Stimulated activated CD4-positive, alpha-beta T cell treated with anti-CD3 and anti-CD28 coated beads, Interleukin-4, amount 100 ng/mL, for 1 hour (primary cell): Measurements from ENCODE around the gene TPM4.

ENCODE experiments used
- DNase-seq: peaks from one replicate; pipeline ENCODE4 v3.0.0-alpha.2; 2020

Gene TPM4

DNA sequence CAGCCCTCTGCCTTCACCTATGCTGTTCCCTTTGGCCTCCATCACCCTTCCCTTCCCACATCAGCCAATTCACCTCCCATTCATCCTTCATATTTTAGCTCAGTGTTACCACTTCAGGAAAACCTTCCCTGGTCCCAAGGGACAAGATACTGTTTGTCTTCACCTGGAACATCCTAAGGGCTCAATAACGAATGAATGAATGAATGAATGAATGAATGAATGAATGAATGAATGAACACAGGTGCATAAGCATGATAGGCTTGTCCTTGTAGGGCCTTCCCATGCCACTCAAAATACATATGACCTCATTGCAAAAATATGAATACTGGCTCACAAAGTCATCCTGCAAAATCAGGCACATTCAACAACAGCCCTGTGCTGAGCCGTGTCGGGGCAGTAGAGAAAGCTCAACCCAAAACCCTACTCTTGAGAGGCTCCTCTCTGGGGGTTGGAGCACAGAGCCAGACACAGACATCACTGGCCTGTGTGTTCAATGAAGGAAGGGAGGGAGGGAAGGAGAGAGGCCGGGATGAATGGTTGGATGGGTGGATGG is 33.7 kb upstream of the TPM4 start:
- no peak for DNase-seq

DNA sequence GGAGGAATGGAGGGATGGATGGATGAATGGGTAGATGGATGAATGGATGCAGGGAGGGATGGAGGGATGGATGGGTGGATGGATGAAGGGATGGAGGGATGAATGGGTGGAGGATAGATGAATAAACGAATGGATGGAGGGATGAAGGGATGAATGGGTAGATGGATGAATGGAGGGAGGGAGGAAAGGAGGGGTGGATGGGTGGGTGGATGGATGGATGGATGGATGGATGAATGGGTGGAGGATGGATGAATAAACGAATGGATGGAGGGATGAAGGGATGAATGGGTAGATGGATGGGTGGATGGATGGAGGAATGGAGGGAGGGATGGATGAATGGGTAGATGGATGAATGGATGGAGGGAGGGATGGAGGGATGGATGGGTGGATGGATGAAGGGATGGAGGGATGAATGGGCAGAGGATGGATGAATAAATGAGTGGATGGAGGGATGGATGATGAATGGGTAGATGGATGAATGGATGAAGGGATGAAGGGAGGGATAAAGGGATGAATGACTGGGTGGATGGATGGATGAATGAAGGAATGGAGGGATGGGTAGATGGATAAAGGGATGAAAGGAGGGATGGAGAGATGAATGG is 33.0 kb upstream of the TPM4 start:
- no peak for DNase-seq

DNA sequence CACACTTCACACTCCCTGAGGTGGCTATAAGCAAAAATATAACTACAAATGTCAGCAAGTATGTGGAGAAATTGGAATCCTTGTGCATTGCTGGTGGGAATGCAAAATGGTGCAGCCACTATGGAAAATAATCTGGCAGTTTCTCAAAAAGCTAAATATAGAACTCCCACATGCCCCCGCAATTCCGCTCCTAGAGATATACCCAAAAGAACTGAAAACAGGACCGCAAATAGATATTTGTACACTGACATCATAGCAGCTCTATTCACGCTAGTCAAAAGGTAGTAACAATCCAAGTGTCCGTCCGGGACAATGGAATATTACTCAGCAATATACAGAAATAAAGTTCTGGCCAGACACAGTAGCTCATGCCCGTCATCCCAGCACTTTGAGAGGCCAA is 31.5 kb upstream of the TPM4 start:
- DNase-seq: no peak

DNA sequence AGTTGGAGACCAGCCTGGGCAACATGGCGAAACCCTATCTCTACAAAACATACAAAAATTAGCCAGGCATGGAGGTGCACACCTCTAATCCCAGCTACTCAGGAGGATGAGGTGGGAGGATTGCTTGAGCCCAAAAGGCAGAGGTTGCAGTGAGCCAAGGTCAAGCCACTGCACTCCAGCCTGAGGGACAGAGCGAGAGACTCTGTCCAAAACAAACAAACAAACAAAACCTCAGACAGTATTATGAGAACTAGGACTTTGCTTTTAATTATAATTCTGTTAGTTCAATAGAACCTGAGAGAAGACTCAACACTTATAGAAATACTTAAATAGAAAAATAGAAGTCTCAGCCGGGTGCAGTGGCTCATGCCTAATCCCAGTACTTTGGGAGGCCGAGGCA is 31.1 kb upstream of the TPM4 start:
- no peak for DNase-seq

DNA sequence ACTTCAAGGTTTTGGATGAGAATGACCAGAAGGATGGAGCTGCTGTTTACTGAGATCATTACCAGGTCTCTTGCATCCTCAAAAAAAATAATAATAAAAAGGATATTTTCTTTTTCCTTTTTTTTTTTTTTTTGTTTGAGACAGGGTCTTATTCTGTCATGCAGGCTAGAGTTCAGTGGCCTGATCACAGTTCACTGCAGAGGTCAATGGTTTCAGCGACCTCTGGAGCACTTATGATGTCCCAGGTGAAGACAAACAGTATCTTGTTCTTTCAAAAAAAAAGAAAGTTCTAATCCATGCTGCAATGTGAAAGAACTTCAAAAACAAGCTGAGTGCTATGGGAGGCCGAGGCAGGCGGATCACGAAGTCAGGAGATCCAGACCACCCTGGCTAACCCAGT is 30.4 kb upstream of the TPM4 start:
- DNase-seq: no peak

DNA sequence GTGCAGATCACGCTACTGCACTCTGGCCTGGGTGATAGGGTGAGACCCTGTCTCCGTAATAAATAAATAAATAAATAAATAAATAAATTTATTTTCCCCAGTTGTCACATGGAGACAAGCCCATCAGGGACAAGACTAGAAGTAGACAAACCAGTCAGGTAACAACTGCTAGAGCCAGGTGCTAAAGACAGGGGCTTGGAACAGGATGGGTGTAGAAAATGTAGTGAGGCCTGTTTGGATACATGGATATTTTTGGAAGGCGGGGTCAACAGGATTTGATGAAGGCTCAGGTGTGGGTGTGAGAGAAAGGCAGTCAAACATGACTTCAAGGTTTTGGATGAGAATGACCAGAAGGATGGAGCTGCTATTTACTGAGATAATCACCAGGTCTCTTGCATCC is 27.7 kb upstream of the TPM4 start:
- no peak for DNase-seq

DNA sequence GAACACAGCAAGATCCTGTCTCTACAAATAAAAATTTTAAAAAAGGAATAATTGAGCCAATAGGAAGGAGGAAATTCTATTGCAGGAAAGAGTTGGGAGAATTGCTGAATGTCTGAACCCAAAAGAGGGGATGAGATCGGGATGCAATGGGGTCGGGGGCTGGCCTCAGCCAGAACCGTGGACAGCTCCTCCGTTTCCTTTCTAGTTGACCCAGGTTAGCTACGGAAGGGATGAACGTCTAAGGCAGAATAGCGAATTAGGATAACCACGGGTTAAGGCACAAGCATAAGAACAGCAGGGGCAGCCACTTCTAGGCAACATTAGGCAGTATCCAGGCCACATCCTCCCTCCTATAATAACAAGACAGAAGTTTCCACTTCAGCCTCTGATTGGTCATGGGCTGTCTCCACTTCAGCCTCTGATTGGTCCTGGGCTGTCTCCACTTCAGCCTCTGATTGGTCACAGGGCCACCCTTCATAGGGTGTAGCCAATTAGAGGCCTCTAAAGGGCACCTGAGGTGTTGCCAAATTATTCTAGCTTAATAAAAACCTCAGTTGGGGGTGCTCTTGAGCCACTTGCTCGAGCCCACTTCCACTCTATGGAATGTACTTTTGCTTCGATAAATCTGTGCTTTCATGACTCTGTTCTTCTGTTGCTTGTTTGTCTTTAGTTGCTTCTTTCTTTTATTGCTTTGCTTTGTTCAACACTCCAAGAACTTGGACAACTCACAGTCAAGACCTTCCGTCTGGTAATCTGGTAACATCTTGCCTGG is 24.9 kb upstream of the TPM4 start:
- no peak for DNase-seq

DNA sequence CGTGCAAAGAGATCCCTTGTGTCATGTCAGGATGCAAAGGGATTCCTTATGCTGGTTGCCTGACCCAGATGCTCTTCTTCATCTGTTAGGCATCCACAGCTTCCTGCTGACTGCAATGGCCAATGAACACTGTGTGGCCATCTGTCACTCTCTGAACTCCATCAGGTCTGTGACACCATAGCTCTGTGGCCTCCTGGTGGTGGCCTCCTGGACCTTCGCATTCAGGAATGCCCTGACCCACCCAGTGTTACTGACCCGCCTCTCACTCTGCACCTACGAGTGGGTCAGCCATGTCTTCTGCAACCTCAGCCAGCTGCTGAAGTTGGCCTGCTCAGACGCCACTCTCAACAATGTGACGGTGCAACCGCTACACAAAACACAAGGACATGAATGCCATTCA is 23.9 kb upstream of the TPM4 start:
- no peak for DNase-seq

DNA sequence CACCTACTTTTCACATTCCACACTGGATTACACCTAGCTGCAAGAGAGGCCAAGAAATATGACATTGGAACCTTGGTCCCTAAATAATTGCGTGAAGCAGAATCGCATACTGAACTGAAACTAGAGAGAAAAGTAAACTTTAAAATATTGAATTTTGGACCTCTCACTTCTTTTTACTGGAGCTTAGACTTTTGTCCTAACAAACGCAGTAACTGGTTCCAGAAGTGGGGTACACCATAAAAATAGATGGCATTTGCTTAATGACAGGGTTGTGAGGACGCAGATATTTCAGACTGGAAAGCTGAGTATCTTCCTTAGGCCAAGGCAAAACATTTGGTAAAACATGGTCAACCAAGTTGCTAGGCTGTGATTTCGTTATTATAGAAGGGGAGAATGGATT is 19.2 kb upstream of the TPM4 start:
- DNase-seq: no peak

DNA sequence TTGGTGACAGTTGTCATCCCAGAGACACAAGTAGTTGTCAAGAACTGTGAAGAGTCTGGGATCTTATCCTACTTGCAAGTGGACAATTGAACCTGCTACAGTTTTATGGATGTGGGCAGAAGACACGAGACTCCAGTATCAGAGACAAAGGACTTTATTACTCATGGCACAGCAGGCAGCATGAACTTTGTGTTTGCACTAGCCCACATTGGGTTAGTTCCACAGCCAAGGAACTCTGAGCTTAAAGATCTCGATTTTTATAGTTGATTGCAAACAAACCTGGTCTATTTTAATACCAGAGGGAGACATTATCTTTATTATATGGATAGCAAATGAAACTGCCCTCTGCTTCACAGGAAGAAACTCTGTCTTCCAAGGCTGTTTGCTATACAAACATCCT is 16.0 kb upstream of the TPM4 start:
- DNase-seq: no peak

DNA sequence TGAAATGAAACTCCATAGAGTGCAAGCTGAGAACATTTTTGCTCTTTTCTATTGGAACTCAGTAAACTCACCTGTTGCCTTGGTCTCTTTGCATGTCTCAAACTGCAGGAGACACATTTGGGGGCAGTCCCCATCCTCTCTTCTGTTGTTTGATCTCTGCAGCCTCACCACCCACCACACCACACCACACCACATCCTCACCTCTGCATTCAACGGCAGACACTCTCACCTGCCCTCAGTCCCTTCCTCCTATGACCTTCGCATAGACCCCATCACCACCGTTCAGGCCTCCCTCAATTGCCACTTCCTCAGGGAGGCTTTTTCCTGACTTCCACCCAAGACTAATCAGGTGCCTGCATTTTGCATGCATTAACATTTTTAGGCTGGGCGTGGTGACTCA is 14.4 kb upstream of the TPM4 start:
- no peak for DNase-seq

DNA sequence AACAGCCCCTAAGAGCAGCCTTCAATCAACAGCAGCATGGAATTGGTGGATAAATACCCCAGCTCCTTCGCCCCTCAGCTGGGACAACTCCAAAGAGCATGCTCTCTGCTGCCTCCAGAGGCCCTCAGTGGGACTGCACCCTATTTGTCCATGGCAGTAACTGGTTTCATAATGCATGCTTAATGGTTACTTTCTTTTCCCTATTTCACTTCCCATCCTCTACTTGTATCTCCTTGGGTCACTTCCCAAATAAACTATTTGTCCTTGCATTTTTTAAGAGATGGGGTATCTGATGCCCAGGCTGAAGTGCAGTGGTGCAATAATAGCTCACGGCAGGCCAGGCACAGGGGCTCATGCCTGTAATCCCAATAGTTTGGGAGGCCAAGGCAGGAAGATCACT is 13.5 kb upstream of the TPM4 start:
- peak; percentile 73 for DNase-seq

DNA sequence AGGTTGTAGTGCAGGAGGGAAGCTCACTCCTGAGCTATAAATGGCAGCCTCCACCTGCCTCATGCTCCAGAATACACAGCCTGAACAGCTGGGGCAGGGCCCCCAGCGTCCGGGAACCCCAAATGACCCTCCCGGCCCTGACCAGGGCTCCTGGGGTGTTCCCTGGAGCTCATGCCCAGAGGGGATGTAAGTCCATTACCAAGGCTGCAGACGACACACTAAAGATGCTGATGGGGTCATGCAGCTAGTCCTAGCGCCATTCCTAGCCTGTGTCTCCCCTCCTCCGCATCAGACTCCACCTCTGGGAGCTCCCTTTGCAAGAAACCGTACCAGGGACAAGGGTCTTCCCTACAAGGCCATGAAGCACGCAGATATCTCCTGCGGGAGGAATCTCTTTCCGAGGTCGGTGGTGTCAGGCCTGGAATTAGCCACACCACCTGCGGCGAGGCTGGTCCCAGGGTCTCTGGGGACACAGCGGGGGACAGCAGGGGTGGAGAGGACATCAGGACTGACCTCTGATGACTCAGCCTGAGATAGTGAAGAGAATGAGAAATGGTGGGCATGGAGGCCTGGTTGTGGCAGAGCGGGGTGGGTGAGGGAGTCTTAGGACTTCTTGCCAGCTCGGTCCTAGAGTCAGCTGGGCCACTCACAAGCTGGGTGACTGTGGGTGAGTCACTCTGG is 11.9 kb upstream of the TPM4 start:
- DNase-seq: no peak

DNA sequence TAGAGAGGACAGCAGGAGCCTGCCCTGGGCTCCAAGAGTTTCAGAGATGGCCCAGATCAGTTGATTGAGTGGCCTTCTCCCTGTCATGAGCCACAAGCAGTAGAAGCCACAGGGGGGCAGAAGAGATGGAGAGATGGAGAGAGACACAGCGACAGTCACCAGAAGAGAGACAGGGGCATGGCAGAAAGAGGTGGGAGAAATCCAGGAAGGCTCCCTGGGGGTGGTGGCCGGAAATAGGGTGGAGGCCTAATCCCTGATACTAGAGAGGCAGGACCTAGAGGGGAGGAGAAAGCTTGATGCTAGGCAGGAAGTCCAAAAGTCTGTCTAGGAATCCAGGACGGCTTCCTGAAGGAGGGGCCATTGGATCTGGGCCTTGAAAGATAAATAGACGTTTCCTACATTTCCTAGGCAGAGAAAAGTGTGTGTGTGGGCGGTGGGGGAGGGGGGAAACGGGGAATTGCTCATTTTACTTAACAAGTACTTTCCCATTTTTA is 9.6 kb upstream of the TPM4 start:
- DNase-seq: peak; percentile 37

DNA sequence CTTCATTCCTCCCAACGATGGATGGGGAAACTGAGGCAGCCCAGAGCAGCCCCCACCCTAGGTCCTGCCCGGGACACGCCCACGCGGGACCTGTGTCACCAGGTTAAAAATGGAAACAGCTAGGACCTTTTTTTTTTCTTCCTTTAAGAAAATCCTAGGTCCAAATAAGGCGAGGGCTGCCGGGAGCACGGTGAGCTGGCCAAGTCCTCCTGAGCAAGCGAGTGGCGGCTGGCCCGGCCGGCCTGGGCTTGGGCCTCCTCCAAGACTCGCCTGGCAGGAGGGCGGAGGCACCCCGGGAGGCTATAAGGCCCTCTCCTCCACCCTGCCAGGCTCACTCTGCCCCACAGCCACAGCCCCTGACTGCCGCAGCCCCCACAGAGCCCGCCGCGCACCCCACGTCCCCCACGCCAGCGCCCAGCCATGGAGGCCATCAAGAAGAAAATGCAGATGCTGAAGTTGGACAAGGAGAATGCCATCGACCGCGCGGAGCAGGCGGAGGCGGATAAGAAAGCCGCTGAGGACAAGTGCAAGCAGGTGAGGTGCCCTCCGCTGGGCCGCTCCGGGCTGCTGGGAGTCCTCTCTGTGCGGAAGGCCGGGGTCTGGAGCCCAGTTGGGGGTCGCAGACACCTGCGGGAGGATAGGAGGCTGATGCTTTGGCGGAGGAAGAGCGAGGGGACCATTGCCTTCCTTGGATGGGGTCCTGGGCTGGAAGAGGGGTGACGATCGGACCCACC is 8.9 kb upstream of the TPM4 start:
- DNase-seq: no peak

DNA sequence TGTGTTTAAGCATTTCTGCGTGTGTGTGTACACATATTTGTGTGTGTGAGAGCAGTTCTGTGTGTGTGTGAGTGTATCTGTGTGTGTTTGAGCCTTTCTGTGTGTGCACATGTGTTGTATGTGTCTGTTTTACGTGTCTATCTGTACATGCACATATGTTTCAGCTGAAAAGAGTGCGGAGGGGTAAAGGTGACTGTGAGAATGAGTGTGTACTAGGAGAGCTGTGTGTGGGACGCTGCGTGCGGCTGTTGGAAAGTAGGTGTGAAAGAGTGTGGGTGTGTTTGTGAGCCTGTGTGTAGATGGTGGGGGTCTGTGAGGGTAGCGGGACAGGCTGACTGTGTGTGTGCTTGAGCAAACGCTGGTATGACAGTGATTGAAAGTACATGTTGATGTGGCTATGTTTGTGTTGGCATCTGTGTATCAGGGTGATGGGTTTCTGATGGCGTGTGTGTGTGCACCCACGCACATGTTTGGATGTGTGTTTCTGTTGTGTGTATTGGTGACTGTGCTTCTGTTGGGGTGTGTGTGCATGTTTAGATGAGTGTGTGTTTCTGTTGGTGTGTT is 7.5 kb upstream of the TPM4 start:
- DNase-seq: no peak

DNA sequence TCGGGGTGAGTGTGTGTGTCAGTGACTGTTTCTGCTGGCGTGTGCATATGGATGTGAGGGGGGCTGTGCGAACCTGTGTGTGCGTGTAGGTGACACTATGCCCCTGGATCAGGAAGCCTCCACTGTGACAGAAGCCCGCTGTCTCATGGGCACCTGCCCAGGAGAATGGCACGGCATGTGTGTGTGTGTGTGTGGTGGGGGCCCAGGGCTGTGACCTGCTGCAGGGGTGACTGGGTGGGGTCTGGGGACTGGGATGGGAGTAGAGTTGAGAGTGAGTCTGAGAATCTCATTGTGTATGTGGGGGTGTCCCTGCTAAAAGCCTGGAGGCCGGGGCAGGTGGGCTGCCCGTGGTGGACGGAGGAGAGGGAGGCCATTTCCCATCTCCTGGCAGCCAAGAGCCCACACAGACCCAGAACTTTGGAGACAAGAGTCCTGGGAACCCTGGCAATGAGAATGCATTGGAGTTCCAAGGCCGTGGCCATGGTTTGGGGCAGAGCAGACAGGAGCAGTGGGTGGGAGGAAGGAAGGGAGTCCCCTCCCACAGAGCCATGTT is 6.4 kb upstream of the TPM4 start:
- DNase-seq: no peak

DNA sequence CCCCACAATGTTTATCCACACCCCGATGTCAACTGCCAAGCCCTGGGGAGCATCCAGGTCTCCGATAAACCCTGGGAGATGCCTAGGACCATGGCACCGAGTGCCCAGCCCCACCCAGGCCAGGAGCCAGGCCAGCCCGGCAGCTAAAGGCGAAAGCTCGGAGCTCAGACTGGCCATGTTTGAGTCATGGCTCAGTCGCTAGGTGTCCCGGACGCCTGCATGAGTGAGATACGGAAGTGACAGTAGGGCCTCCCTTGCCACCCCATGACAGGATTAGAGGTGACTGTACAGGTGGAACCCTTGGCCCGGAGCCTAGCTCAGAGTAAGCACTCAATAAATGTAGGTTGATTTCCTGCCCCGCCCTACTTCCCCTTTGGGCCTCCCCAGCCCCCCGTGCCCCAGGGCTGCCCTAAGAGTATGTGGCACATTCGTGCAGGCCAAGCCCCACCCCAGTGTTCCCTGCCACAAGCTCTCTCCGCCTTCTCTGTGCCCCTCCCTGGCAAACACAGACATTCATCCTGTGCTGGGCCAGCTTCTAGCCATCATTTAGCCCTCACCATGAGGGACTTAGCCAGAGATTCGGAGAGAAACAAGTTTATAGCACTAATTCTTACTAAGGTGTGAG is 5.8 kb upstream of the TPM4 start:
- peak; percentile 74 for DNase-seq

DNA sequence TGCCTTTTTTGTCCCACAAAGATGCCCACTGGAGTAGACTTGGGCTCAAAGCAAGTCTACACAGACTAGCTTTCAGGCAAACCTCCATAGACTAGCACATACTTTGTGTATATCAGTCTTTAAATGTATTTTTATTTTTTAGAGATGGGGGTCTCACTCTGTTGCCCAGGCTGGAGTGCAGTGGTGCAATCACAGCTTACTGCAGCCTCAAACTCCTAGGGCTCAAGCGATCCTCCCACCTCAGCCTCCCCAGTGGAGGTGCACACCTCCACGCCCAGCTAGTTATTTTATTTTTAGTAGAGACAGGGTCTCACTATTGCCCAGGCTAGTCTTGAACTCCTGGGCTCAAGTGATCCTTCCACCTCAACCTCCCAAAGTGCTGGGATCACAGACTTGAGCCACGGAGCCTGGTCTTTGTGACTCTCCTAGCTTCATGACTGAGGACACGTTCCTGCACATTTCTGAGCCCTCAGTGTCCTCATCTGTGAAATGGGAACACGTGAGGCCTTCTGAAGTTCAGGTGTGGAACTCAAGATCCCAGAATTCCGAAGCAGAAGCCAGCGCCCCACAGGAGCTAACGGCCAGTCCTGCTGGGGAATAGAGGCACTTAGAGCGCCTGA is 5.1 kb upstream of the TPM4 start:
- DNase-seq: no peak

DNA sequence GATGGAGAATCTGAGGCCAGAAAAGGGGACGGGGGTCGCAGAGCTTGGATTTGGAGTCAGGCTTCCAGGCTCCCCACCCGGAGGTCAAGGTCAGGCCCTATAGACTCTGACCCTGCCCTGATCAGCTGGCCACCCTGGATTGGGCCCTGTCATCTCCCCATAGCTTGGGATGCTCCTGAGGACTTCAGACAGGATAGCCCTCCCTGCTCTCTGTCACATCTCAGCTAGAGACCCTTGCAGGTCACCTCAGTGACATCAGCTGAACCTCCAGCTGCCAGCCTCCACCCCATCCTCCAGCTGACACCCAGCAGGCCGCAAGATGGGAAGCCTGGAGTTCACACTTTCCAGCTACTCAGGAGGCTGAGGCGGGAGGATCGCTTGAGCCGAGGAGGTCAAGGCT is 2.8 kb upstream of the TPM4 start:
- no peak for DNase-seq

DNA sequence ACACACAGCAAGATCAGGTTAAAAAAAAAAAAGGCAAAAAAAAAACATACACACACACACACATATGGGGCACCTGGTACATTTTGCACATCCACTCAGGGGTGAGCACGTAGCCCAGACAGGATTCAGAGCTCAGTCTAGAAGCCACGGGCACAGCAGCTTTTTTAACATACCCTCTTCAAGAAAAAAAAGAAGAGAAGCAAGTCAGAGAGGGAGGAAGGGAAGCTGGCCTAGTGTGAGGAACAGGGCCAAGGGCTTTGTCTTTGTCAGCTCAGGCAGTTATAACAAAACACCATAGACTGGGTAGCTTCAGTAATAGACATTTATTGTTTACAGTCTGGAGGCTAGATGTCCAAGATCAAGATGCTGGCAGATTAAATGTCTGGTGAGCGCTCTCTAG is 2.3 kb upstream of the TPM4 start:
- no peak for DNase-seq
